MM.1S (cell line): ENCODE measurements around the gene CARS2.

Experiments used
- EZH2 ChIP-seq: fragments of 300-600 bp; sonication (generic); optimal IDR thresholded peaks from 2 replicates; pipeline ENCODE3; 2017; ENCODE audit warnings: low read depth, mild to moderate bottlenecking, antibody characterized with exemption, low read length, mixed read lengths
- EZH2phosphoT487 ChIP-seq: fragments of 300-600 bp; sonication (generic); IDR thresholded peaks from 2 replicates; pipeline ENCODE4 v1.6.1; 2018; ENCODE audit warnings: antibody characterized with exemption, low read length
- TF ChIP-seq, protein P1 (sequence below): fragments of 300-600 bp; sonication (generic); IDR thresholded peaks from 2 replicates; pipeline ENCODE4 v1.5.1; 2016; ENCODE audit warnings: antibody characterized with exemption, low read length, mixed read lengths

- TF ChIP-seq EZH2phosphoT487 (no peak), EZH2 (no peak)
- TF ChIP-seq, protein P1, sequence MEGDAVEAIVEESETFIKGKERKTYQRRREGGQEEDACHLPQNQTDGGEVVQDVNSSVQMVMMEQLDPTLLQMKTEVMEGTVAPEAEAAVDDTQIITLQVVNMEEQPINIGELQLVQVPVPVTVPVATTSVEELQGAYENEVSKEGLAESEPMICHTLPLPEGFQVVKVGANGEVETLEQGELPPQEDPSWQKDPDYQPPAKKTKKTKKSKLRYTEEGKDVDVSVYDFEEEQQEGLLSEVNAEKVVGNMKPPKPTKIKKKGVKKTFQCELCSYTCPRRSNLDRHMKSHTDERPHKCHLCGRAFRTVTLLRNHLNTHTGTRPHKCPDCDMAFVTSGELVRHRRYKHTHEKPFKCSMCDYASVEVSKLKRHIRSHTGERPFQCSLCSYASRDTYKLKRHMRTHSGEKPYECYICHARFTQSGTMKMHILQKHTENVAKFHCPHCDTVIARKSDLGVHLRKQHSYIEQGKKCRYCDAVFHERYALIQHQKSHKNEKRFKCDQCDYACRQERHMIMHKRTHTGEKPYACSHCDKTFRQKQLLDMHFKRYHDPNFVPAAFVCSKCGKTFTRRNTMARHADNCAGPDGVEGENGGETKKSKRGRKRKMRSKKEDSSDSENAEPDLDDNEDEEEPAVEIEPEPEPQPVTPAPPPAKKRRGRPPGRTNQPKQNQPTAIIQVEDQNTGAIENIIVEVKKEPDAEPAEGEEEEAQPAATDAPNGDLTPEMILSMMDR: no peak
Measured at GRCh38 chr13:110661256-110661655, 44.7 kb downstream of the CARS2 start.
